Testis (tissue), 3 donors: Measurements from ENCODE around the gene ZMYND12. TPM values are rescaled to one million over a fixed set of nuclear protein-coding genes. Genes with fewer than 3 reads are reported as not detected.

Experiments
- DNase-seq: peaks from one replicate; pipeline ENCODE4 v3.0.0-alpha.2; 2019
- H3K27ac ChIP-seq, 2 donors: fragments of 200-600 bp; sonication (generic); one replicate each; pipeline ENCODE4 v1.5.1; 2019
- H3K27me3 ChIP-seq: fragments of 200-600 bp; sonication (generic); one replicate; pipeline ENCODE4 v1.5.1; 2019
- H3K36me3 ChIP-seq: fragments of 200-600 bp; sonication (generic); one replicate; pipeline ENCODE4 v1.5.1; 2017; ENCODE audit warnings: low read depth; ENCODE audit errors: missing control alignments
- H3K4me1 ChIP-seq: fragments of 200-600 bp; sonication (generic); one replicate; pipeline ENCODE4 v1.5.1; 2019
- H3K4me3 ChIP-seq, 2 donors: fragments of 200-600 bp; sonication (generic); one replicate each; pipeline ENCODE4 v1.5.1; 2017 to 2019
- H3K9me3 ChIP-seq: fragments of 200-600 bp; sonication (generic); one replicate; pipeline ENCODE4 v1.5.1; 2017
- POLR2A ChIP-seq: fragments of 450-650 bp; IDR thresholded peaks from one replicate; pipeline ENCODE4 v1.6.1; 2017; ENCODE audit warnings: antibody characterized with exemption, mild to moderate bottlenecking, moderate library complexity
- WGBS, 2 donors: methylation state at CpG; one replicate each; pipeline ENCODE4 v1.1.5; 2018; 5-methylcytosine and 5-hydroxymethylcytosine counted together
- intact Hi-C: fragments of 100-400 bp; cut with DNase I; formaldehyde crosslinking; loops from one replicate; pipeline ENCODE4 v1.15.1; 2023; ENCODE audit warnings: low total_unique reads
- polyA plus RNA-seq: library from polyadenylated mRNA; stranded (reverse); fragments of 350-450 nt; fragmentation: Illumina TruSeq; extraction: RNeasy Lipid Tissue Mini Kit (QIAGEN cat#74804); gene quantifications from one replicate; pipeline ENCODE4 v1.2.3, GENCODE V29; 2014; ENCODE audit warnings: low read depth, low replicate concordance; ENCODE audit not compliant: insufficient read depth
- total RNA-seq, 2 donors: library from RNA; depleted of rRNA; stranded (reverse); fragments of >200 nt; gene quantifications; one replicate each; pipeline ENCODE4 v1.2.3, GENCODE V29; 2016
- TF ChIP-seq, protein P1 (sequence below), 3 experiments: fragments of 450-650 bp in 2 of 3; fragments of 200-600 bp in 1 of 3; sonication (generic) in 1 of 3; IDR thresholded peaks; one replicate each; pipeline ENCODE4 v1.5.1; 2016 to 2019; ENCODE audit warnings: antibody characterized with exemption in 3 of 3, mild to moderate bottlenecking in 2 of 3, moderate library complexity in 1 of 3

ZMYND12 gene
- total and polyA plus RNA-seq, 3 donors from 2014 or later, result 31.3 to 122 (median 40.7) TPM

- Histone ChIP-seq H3K36me3 (no peaks in the 10 kb centered on the region), H3K4me3 (no peak overlapping the region), H3K9me3 (no peaks in the 10 kb centered on the region), H3K4me1 (no peaks in the 10 kb centered on the region), H3K27me3 (no peaks in the 10 kb centered on the region), H3K27ac (no peak overlapping the region)
- 90 to 97% methylated on average over 4 of the region's 4 CpGs for WGBS, 2 donors
- intact Hi-C loops, result no loop called here
- DNase-seq, result no peak
- TF ChIP-seq POLR2A, result no peak
- TF ChIP-seq, protein P1, sequence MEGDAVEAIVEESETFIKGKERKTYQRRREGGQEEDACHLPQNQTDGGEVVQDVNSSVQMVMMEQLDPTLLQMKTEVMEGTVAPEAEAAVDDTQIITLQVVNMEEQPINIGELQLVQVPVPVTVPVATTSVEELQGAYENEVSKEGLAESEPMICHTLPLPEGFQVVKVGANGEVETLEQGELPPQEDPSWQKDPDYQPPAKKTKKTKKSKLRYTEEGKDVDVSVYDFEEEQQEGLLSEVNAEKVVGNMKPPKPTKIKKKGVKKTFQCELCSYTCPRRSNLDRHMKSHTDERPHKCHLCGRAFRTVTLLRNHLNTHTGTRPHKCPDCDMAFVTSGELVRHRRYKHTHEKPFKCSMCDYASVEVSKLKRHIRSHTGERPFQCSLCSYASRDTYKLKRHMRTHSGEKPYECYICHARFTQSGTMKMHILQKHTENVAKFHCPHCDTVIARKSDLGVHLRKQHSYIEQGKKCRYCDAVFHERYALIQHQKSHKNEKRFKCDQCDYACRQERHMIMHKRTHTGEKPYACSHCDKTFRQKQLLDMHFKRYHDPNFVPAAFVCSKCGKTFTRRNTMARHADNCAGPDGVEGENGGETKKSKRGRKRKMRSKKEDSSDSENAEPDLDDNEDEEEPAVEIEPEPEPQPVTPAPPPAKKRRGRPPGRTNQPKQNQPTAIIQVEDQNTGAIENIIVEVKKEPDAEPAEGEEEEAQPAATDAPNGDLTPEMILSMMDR (IDR thresholded peaks at IDR 0.05), result no peak
Measured at GRCh38 chr1:42476605-42477004, 20.8 kb upstream of the ZMYND12 start.

DNA sequence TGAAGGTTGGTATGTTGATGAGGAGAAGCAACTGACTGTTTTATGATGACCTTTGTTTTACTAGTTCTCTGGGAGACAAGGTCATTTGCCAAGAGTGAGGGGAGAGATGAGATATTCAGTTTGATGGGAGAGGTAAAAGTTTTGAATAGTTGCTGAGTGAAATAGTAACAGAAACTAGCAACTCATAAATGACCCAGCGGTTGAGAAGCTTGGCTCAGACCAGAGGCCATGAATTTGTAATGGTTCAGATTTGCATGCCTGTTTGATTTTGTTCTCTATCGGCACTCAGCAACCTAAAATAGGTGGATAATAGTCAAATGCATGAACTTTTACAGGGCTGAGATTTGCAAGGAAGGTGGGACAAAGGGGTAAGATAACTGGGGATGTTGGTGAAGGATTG, 13.9 kb upstream of the ZMYND12 start:
- Histone ChIP-seq H3K9me3 (no peaks in the 10 kb centered on the region), H3K27me3 (no peaks in the 10 kb centered on the region), H3K36me3 (no peaks in the 10 kb centered on the region), H3K4me1 (no peaks in the 10 kb centered on the region), H3K27ac (no peak overlapping the region), H3K4me3 (no peak overlapping the region)
- DNase-seq, result no peak
- TF ChIP-seq POLR2A, result no peak
- TF ChIP-seq, protein P1 (IDR thresholded peaks at IDR 0.05), result no peak
- intact Hi-C loops, result no loop called here
- WGBS, 2 donors, result 90 to 92% methylated on average over 2 of the region's 2 CpGs

DNA sequence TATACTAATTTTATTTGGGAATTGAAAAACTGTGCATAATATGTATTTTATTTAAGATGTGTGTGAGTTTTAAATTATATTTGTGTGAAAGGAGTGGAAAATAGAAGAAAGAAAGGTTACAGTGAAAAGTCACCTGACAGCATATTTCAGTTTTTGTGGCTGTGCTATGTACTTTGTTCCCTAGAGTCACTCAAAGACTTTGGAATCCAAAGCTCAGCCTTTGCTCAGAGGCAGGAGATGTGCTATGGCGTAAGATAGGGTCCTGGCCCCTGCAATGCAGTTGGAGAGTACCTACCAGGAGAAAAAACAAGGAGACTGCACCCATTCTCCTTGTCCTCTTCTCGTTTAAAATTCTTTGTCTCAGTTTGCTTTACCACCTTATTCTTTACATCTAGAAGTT, 10.2 kb upstream of the ZMYND12 start:
- WGBS, 2 donors, result 66 to 83% methylated on average over 2 of the region's 2 CpGs
- Histone ChIP-seq H3K36me3 (no peaks in the 10 kb centered on the region), H3K27ac (no peak overlapping the region), H3K4me3 (no peak overlapping the region), H3K4me1 (peaks cover 4% of the 10 kb centered on the region), H3K9me3 (no peaks in the 10 kb centered on the region), H3K27me3 (no peaks in the 10 kb centered on the region)
- no peak for DNase-seq
- TF ChIP-seq POLR2A, result no peak
- TF ChIP-seq, protein P1 (IDR thresholded peaks at IDR 0.05), result no peak
- intact Hi-C loops, result no loop called here

DNA sequence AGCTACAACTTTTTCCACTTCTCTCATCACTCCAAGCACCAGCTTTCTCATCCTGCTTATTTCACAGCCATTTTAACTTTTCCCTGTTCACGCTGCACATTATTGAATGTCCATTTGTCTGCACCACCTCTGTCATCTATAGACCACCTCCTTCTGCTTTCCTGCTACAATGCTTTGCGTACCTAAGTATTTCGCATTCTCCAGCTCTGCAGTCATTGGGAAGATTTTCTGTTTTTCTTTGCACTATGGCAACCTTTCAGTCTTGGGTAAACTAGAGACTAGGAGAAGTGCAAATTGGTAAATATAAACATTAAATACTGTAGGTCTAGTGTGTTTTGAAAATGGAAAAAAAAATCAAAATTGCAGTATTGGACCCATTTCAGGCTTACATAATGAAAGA, 8.1 kb upstream of the ZMYND12 start:
- no peak for DNase-seq
- peak overlapping the region; percentile 69 to 72 for H3K4me3 ChIP-seq
- no peaks in the 10 kb centered on the region for H3K9me3 ChIP-seq
- TF ChIP-seq, protein P1 (IDR thresholded peaks at IDR 0.05), result no peak
- no peak for TF ChIP-seq POLR2A
- intact Hi-C loops, result no loop called here
- peak overlapping the region in 1 of 2 donors; percentile 16 for H3K27ac ChIP-seq
- H3K27me3 ChIP-seq, result no peaks in the 10 kb centered on the region
- H3K36me3 ChIP-seq, result no peaks in the 10 kb centered on the region
- H3K4me1 ChIP-seq, result peaks cover 4% of the 10 kb centered on the region
- WGBS, 2 donors, result 53 to 64% methylated on average over 3 of the region's 3 CpGs
